CD14-positive monocyte (primary cell): ENCODE measurements around the gene BAIAP3. TPM values are rescaled to one million over a fixed set of nuclear protein-coding genes. Genes with fewer than 3 reads are reported as not detected.

ENCODE experiments used
- DNase-seq, 3 donors: peaks; one replicate each; pipeline ENCODE4 v3.0.0-alpha.2; 2011 to 2022
- H2AFZ ChIP-seq: 2 replicates; pipeline ENCODE4 v1.6.0; 2012; ENCODE audit warnings: mild to moderate bottlenecking, low read depth, low read length, inconsistent platforms; ENCODE audit not compliant: insufficient read depth, poor library complexity, severe bottlenecking
- H3K27ac ChIP-seq, 2 donors: 1 replicate in 1 of 2; 2 replicates in 1 of 2; pipeline ENCODE4 v1.5.1; 2012 to 2013; ENCODE audit warnings: low read length in 2 of 2, control low read depth in 1 of 2, inconsistent platforms in 1 of 2, low read depth in 1 of 2, mild to moderate bottlenecking in 1 of 2
- H3K27me3 ChIP-seq, 2 donors: one replicate each; pipeline versions ENCODE4 v1.6.0 to v1.6.1; 2011 to 2013; ENCODE audit warnings: low read length in 2 of 2; ENCODE audit not compliant: control insufficient read depth in 2 of 2, insufficient read depth in 2 of 2
- H3K36me3 ChIP-seq, 2 donors: replicated peaks in 1 of 2; 1 replicate in 1 of 2; 2 replicates in 1 of 2; pipeline versions ENCODE4 v1.5.1 to v1.6.1; 2012 to 2013; ENCODE audit warnings: low read length in 2 of 2, control low read depth in 1 of 2, inconsistent platforms in 1 of 2, mild to moderate bottlenecking in 1 of 2; ENCODE audit not compliant: insufficient read depth in 2 of 2, control insufficient read depth in 1 of 2
- H3K4me1 ChIP-seq, 2 donors: 1 replicate in 1 of 2; 2 replicates in 1 of 2; pipeline versions ENCODE4 v1.5.1 to v1.6.1; 2012 to 2013; ENCODE audit warnings: low read length in 2 of 2, control low read depth in 1 of 2, inconsistent platforms in 1 of 2, mild to moderate bottlenecking in 1 of 2, moderate library complexity in 1 of 2; ENCODE audit not compliant: insufficient read depth in 2 of 2, control insufficient read depth in 1 of 2
- H3K4me2 ChIP-seq: replicated peaks from 2 replicates; pipeline ENCODE3; 2012; ENCODE audit warnings: low read length, moderate library complexity, mild to moderate bottlenecking; ENCODE audit not compliant: poor library complexity, severe bottlenecking; ENCODE audit errors: extremely low read depth
- H3K4me3 ChIP-seq, 3 experiments: fragments of 200-600 bp in 1 of 3; sonication (generic) in 1 of 3; replicated peaks in 1 of 3; 1 replicate in 2 of 3; 2 replicates in 1 of 3; pipeline ENCODE4 v1.5.1; 2011 to 2013; ENCODE audit warnings: low read length in 3 of 3, mild to moderate bottlenecking in 3 of 3, control low read depth in 2 of 3, low read depth in 2 of 3, inconsistent platforms in 1 of 3, moderate library complexity in 1 of 3
- H3K79me2 ChIP-seq: 2 replicates; pipeline ENCODE4 v1.6.0; 2012; ENCODE audit warnings: mild to moderate bottlenecking, control low read depth, inconsistent platforms, low read length, moderate library complexity; ENCODE audit not compliant: insufficient read depth
- H3K9ac ChIP-seq: 2 replicates; pipeline ENCODE4 v1.6.0; 2017; ENCODE audit warnings: low read length, mild to moderate bottlenecking; ENCODE audit not compliant: insufficient read depth, poor library complexity, severe bottlenecking
- H3K9me3 ChIP-seq, 2 donors: replicated peaks in 1 of 2; 1 replicate in 1 of 2; 2 replicates in 1 of 2; pipeline versions ENCODE4 v1.5.1 to v1.6.1; 2012 to 2013; ENCODE audit warnings: low read length in 2 of 2, control low read depth in 1 of 2; ENCODE audit not compliant: control insufficient read depth in 1 of 2, insufficient read depth in 1 of 2
- H4K20me1 ChIP-seq: 2 replicates; pipeline ENCODE4 v1.6.0; 2012; ENCODE audit warnings: mild to moderate bottlenecking, low read length, control low read depth, moderate library complexity; ENCODE audit not compliant: insufficient read depth
- H3K27ac Mint-ChIP-seq, 7 donors: one replicate each; pipeline ENCODE4 v1.8.0; 2020; ENCODE audit warnings: mild to moderate bottlenecking in 7 of 7, mixed read lengths in 7 of 7, moderate library complexity in 6 of 7, inconsistent platforms in 2 of 7
- H3K27me3 Mint-ChIP-seq, 3 donors: one replicate each; pipeline ENCODE4 v1.8.0; 2021 to 2022; ENCODE audit warnings: low read depth in 3 of 3, mild to moderate bottlenecking in 3 of 3, mixed read lengths in 3 of 3, moderate library complexity in 3 of 3, inconsistent platforms in 1 of 3
- H3K36me3 Mint-ChIP-seq, 2 donors: one replicate each; pipeline ENCODE4 v1.8.0; 2020; ENCODE audit warnings: mixed read lengths in 2 of 2, inconsistent platforms in 1 of 2, mild to moderate bottlenecking in 1 of 2
- H3K4me1 Mint-ChIP-seq: one replicate; pipeline ENCODE4 v1.8.0; 2020; ENCODE audit warnings: mild to moderate bottlenecking, mixed read lengths
- H3K4me3 Mint-ChIP-seq, 2 donors: one replicate each; pipeline ENCODE4 v1.8.0; 2020; ENCODE audit warnings: mild to moderate bottlenecking in 2 of 2, mixed read lengths in 2 of 2, moderate library complexity in 1 of 2
- H3K9me3 Mint-ChIP-seq, 7 donors: one replicate each; pipeline ENCODE4 v1.8.0; 2020 to 2022; ENCODE audit warnings: mixed read lengths in 7 of 7, mild to moderate bottlenecking in 6 of 7, moderate library complexity in 6 of 7, inconsistent platforms in 2 of 7
- WGBS: methylation state at CpG from one replicate; pipeline ENCODE4 v1.1.5; 2013; ENCODE audit warnings: missing lambda C conversion rate; ENCODE audit not compliant: insufficient coverage; 5-methylcytosine and 5-hydroxymethylcytosine counted together
- intact Hi-C, 2 donors: fragments of 100-400 bp; cut with micrococcal nuclease; formaldehyde crosslinking; loops; one replicate each; pipeline versions ENCODE4 v1.15.0 to v1.15.1; 2023
- polyA plus RNA-seq, 3 donors: library from polyadenylated mRNA; depleted of rRNA in 1 of 3; unstranded in 2 of 3; stranded (reverse) in 1 of 3; fragments of 300-500 nt in 2 of 3; fragments of >200 nt in 1 of 3; fragmentation: Illumina TruSeq in 2 of 3; gene quantifications; 1 replicate in 2 of 3; 2 replicates in 1 of 3; pipeline ENCODE4 v1.2.3, GENCODE V29; 2012 to 2021
- TF ChIP-seq, protein P1 (sequence below): fragments of 200-600 bp; IDR thresholded peaks from one replicate; pipeline ENCODE4 v1.8.0; 2022; ENCODE audit warnings: antibody characterized with exemption, mild to moderate bottlenecking

BAIAP3 gene
- polyA plus RNA-seq, 3 donors = 1.0 TPM; not detected in 2

DNA sequence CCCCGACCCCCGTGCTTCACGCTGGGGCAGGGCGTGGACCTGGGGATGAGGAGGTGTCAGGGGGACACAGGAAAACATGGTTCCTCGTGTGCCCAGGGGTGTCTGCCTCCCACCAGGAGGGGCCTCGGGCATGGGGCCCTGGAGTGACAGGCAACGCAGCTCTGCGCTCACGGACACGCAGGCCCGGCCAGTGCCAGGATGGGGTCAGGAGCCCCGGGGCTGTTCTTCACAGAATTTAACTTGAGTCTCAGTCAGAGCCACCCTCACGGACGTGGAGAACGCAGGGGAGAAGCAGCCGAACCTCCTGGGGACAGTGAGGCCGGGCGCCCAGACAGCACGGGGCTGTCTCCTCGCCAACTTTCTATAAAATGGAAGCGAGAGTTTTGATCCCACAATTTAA is 64.3 kb downstream of the BAIAP3 start:
- Histone ChIP-seq H3K79me2 (no peaks in the 10 kb centered on the region), H3K36me3 (peaks cover 75 to 92% of the 10 kb centered on the region in 2 donors), H2AFZ (no peak overlapping the region), H3K9ac (no peak overlapping the region), H3K4me2 (no peak overlapping the region), H3K4me1 (no peaks in the 10 kb centered on the region), H3K27me3 (no peaks in the 10 kb centered on the region), H4K20me1 (peaks cover 54% of the 10 kb centered on the region), H3K4me3 (no peak overlapping the region), H3K9me3 (no peaks in the 10 kb centered on the region), H3K27ac (no peak overlapping the region)
- Mint-ChIP-seq H3K4me3 (no peak overlapping the region), H3K4me1 (no peaks in the 10 kb centered on the region), H3K27ac (no peak overlapping the region), H3K27me3 (peaks cover 0 to 3% (median 0%) of the 10 kb centered on the region in 3 donors), H3K9me3 (no peaks in the 10 kb centered on the region), H3K36me3 (peaks cover 61 to 84% of the 10 kb centered on the region in 2 donors)
- WGBS = 96% methylated on average over 13 of the region's 21 CpGs
- intact Hi-C loops = no loop called here
- DNase-seq = no peak
- TF ChIP-seq, protein P1, sequence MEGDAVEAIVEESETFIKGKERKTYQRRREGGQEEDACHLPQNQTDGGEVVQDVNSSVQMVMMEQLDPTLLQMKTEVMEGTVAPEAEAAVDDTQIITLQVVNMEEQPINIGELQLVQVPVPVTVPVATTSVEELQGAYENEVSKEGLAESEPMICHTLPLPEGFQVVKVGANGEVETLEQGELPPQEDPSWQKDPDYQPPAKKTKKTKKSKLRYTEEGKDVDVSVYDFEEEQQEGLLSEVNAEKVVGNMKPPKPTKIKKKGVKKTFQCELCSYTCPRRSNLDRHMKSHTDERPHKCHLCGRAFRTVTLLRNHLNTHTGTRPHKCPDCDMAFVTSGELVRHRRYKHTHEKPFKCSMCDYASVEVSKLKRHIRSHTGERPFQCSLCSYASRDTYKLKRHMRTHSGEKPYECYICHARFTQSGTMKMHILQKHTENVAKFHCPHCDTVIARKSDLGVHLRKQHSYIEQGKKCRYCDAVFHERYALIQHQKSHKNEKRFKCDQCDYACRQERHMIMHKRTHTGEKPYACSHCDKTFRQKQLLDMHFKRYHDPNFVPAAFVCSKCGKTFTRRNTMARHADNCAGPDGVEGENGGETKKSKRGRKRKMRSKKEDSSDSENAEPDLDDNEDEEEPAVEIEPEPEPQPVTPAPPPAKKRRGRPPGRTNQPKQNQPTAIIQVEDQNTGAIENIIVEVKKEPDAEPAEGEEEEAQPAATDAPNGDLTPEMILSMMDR = no peak

DNA sequence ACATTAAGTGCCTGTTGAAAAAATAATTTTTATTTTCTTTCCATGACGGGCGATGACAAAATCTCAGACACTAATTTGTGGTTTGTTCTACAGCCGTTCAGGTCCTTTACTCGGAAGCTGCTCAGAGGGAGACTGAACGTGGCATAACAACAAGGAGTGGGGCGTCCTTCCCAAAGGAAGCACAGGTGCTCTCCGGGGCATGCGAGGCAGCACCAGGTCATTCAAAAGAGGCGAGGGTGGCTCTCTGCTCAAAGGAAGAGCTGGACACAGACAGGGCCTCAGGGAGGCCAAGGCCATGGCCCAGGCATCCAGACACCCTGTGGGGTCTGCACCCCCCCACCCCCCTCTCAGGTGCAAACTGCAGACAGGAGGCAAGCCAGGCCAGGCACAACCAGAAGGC is 64.9 kb downstream of the BAIAP3 start:
- H2AFZ ChIP-seq = no peak overlapping the region
- peaks cover 76 to 92% of the 10 kb centered on the region in 2 donors for H3K36me3 ChIP-seq
- H3K9me3 ChIP-seq = no peaks in the 10 kb centered on the region
- peaks cover 58% of the 10 kb centered on the region for H4K20me1 ChIP-seq
- Mint-ChIP-seq H3K27me3 (peaks cover 0 to 3% (median 0%) of the 10 kb centered on the region in 3 donors), H3K4me1 (no peaks in the 10 kb centered on the region), H3K4me3 (no peak overlapping the region), H3K36me3 (peaks cover 63 to 84% of the 10 kb centered on the region in 2 donors), H3K27ac (no peak overlapping the region), H3K9me3 (no peaks in the 10 kb centered on the region)
- intact Hi-C loops = no loop called here
- H3K27me3 ChIP-seq = no peaks in the 10 kb centered on the region
- 96% methylated on average over 9 of the region's 9 CpGs for WGBS
- no peaks in the 10 kb centered on the region for H3K4me1 ChIP-seq
- DNase-seq = no peak
- H3K9ac ChIP-seq = no peak overlapping the region
- H3K4me3 ChIP-seq = no peak overlapping the region
- no peaks in the 10 kb centered on the region for H3K79me2 ChIP-seq
- TF ChIP-seq, protein P1 = no peak
- no peak overlapping the region for H3K27ac ChIP-seq
- no peak overlapping the region for H3K4me2 ChIP-seq

Other genes with a start within 250 kb of the BAIAP3 start
- gene C1QTNF8, start 237.4 kb upstream of the BAIAP3 start, polyA plus RNA-seq = not detected
- gene CACNA1H, start 180.5 kb upstream of the BAIAP3 start, polyA plus RNA-seq = not detected
- not detected for gene TPSG1, start 108.4 kb upstream of the BAIAP3 start, polyA plus RNA-seq
- gene TPSB2, start 103.5 kb upstream of the BAIAP3 start, polyA plus RNA-seq = not detected
- gene TPSAB1, start 92.9 kb upstream of the BAIAP3 start, polyA plus RNA-seq = not detected
- gene TPSD1, start 77.6 kb upstream of the BAIAP3 start, polyA plus RNA-seq = not detected
- 100 to 1,000 TPM in 1 of 3 donors, 10 to 100 TPM in 2; 76.8 to 112 (median 88.8) TPM for gene UBE2I, start 24.0 kb upstream of the BAIAP3 start, polyA plus RNA-seq
- gene TSR3, start 18.2 kb downstream of the BAIAP3 start, polyA plus RNA-seq = 10 to 100 TPM; 23.2 to 73.1 (median 48.2) TPM
- 100 to 1,000 TPM in 1 of 3 donors, 10 to 100 TPM in 2; 74.7 to 130 (median 82.5) TPM for gene GNPTG, start 18.3 kb downstream of the BAIAP3 start, polyA plus RNA-seq
- 10 to 100 TPM in 1 of 3 donors, 1 to 10 TPM in 2; 1.2 to 19.9 (median 2.2) TPM for gene UNKL, start 81.1 kb downstream of the BAIAP3 start, polyA plus RNA-seq
- gene UQCC4, start 87.1 kb downstream of the BAIAP3 start, polyA plus RNA-seq = 10 to 100 TPM; 10.0 to 48.8 (median 35.3) TPM
- gene PERCC1, start 97.4 kb downstream of the BAIAP3 start, polyA plus RNA-seq = not detected
- gene CCDC154, start 110.9 kb downstream of the BAIAP3 start, polyA plus RNA-seq = 1 to 10 TPM in 1 of 3 donors, not detected in 2; 5.9 TPM
- gene CLCN7, start 141.4 kb downstream of the BAIAP3 start, polyA plus RNA-seq = 100 to 1,000 TPM in 1 of 3 donors, 10 to 100 TPM in 2; 37.4 to 249 (median 56.5) TPM
- under 1 TPM in 1 of 3 donors, not detected in 2; 0.19 TPM for gene PTX4, start 155.3 kb downstream of the BAIAP3 start, polyA plus RNA-seq
- gene TELO2, start 159.7 kb downstream of the BAIAP3 start, polyA plus RNA-seq = 10 to 100 TPM in 2 of 3 donors, 1 to 10 TPM in 1; 7.3 to 58.1 (median 11.4) TPM
- gene TMEM204, start 200.0 kb downstream of the BAIAP3 start, polyA plus RNA-seq = 1 to 10 TPM in 2 of 3 donors, under 1 TPM in 1; 0.09 to 1.5 (median 1.3) TPM